SK-N-DZ (cell line): Measurements from ENCODE around the gene FSTL4.

Source experiments
- DNase-seq: peaks from one replicate; pipeline ENCODE4 v3.0.0-alpha.2; 2015; ENCODE audit warnings: low spot score

FSTL4 gene

DNA sequence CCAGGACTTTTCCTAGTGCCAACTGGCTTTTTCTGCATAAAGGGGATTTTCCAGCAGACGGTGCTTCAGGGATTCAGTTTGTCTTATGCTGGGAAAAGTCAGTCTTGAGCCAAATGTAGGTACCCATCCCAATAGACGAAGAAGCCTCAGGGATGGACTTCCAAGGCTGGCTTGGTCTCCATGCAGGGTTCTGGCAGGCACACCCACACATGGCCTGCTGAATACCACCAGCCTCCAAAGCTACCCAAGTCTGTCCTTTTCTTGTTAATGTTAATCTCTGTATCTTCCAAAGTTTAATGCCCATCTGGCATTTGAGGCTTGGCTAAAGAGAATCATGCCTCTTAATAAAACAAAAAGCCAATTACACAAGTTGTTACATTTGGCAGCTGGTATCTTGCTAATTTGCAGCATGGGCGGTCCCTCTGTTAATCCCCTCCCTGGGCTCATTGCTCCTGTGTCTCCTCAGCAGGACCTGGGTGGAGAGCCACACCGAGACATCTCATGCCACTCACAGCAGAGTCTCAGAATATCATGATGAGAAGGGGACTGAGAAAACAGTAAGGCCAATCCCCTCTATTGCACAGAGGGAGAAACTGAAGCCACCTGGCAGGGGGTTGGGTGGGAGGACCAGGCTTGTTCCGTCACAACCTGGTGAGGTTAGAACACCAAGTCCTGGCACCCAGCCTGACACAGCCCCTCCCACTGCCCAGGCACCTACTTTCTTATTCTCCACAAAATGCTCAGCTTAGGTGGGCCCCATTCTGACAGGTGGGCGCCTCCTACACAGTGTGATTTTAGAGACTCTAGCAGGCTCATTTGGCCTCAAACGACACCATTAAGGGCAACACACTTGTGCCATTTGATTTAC, 243.2 kb downstream of the FSTL4 start:
- DNase-seq: no peak

DNA sequence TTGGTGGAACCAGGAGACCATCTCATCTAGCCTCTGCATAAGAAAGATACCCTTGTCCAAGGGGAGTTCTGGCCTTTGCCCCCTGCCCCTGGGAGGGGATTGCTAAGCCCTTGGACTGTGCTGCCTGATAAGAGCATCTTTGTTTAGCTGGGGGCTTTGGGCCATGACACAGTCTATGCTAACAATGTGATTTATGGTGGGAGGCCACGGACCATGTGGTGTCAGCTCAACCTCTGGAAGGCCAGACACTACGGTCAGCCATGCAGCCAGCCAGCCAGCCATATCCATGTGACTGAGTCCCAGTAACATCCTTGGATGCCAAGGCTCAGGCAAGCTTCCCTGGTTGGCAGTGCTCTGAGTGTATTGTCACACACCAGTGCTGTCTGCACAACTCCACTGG, 244.4 kb downstream of the FSTL4 start:
- no peak for DNase-seq

DNA sequence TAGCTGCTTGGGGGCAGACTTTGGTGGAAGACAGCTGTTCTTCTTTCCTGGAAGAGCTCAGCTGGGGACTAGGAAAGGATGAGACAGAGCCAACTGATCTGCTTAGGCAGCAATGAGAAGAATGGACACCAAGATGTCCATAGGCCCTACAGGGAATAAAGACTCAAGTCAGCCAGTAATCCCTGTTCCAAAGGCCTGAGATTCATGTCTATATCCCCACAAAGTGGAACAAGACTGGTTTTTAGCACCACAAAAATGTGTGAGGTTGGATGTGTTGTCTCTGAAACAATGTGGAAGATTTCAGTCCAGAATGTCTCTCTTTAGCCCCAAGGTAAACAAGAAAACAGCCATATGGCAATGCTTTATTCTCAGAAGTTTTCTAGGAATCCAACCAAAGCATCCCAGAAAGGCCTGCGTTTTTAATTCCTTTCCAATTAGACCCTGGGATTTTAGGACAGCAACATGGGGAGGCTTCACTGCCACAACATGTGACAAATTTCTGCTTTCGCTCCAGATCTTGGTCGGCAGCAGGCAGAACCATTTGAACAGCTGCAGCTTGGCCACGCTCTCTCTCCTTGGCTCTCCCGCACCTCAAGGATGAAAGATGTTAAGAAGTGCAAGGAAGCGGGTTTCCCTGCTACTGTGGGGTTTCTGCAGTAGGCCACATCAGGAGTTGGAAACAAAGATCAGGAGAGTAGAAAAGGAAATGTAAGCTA, 245.1 kb downstream of the FSTL4 start:
- DNase-seq: no peak

- DNase-seq: no peak
Observed at GRCh38 chr5:133366438-133366837, 245.9 kb downstream of the FSTL4 start.

DNA sequence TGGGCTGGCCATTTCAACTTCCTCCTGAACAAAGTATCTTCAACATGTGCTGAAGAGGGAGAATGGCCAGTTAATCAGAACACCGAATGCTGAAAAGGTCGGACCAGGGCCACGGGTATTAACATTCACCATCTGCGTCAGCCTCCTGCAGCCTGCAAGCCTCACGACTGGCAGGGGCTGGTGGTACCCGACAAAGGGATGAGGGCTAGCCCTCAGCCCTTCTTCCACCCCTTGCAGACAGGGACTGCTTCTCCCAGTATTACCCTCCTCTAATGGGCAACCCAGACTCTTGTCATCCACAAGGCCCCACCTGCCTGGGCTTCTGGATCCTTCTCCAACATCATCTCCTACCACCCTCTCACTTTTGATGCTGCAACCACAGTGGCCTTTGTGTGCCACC, 246.6 kb downstream of the FSTL4 start:
- DNase-seq: no peak

- DNase-seq: peak; percentile 40
Observed at GRCh38 chr5:133364936-133365707, 247.2 kb downstream of the FSTL4 start.

DNA sequence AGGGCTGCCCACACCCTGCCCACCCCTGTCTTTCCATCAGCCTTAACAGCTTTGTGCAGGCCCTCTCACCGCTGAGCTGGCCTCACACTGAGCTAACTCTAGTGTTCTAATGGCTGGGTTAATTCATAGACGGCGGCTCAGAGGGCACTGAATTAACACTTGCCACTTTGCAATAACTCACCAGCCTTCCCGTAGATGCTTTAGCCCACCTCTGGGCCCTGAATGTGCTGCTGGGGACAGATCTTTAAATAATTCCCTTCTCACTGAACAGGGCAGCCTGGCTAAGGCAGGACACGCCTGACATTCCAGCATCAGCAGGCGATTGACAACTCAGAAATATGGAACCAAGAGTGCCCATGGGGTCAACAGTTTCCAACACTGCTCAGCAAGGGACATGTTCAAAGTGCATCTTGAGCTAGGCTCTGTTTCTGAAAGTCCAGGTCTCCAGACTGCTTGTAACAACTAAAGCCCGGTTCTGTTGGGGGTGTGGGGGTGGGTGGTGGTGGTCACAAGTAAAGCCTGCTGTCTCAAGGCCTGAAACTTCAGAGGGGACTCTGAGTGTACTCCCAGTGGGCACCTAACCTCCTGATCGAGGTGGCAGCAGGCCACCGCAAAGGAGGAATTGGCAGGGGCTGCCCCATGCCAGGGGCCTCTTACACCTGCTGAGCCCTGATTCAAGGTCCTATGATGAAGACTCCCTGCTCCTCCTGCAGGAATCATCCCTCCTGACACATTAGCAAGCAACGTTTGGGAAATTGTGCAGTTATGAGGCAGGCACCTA, 248.3 kb downstream of the FSTL4 start:
- no peak for DNase-seq

DNA sequence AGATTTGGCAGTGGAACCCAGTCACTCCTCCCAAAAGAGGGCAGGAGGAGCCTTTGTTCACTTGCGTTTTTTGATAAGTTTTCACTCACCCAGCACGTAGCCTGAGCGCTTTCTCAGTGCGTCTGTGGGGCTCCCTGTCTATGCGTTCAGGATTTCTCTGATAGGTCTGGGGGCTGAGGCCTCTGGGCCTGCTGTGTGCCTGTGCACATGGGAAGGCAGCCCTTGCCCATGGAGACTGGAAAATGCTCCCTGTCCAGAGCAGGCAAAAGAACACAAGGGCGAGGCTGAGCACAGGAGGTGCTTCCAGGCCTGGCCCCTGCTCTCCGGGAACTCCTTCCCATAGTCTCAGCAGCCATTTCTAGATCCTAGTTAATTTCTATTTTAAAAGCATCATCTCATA, 249.9 kb downstream of the FSTL4 start:
- no peak for DNase-seq

GRCh38 chr5:133361922-133362321, 250.4 kb downstream of the FSTL4 start:
- no peak for DNase-seq

DNA sequence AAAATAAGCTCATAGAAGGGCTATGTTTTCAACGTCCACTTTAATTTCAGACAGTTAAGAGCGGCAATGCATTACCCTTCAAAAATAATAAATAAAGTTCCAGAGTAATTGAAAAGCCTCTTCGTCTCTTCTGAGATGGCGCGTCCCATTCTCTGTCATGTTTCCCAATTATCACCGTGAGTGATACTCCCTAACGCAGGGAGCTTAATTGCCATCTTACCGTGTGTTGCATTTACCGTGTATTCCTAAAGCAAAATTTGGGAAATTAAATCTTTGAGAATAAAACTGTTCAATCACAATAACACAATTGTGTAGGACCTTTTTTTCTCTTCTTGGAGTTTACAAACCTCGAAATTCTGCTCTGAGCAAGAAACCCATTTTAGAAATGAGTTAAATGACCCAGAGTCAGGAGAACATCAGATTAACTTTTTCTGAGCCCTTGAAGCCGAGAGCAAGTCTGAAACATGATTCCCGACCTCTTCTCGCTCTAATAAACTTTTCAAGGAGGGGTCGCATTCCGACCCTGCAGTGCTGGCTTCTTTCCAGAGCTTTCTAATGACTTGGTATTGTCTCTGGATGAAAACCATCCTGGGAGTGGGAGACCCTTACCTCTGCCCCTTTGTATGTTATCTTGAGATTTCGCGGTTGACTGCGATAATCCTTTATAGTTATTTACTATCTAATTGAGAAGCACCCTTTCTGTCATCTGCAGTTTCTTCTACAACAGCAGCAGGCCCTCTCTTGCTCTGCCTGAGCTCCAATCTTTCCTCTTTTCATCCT, 251.5 kb downstream of the FSTL4 start:
- DNase-seq: no peak

GRCh38 chr5:133359861-133360260, 252.5 kb downstream of the FSTL4 start:
- no peak for DNase-seq

DNA sequence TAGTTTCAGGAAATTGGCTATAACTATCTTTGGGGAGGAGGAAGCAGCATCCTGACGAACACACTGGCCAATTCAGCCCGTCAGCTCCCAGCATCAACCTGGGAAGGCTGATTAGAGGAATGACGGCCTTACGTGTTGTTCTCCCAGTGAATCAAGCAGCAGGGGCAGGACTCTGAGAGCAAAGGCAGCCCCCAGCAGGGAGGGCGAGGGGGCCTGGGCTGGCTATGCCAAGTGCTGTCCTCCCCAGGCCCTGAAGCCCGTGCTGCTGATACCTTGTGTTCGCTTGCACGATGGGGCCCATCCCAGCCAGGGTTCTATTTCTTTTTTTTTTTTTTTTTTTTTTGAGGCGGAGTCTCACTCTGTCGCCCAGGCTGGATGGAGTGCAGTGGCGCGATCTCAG, 254.1 kb downstream of the FSTL4 start:
- no peak for DNase-seq

DNA sequence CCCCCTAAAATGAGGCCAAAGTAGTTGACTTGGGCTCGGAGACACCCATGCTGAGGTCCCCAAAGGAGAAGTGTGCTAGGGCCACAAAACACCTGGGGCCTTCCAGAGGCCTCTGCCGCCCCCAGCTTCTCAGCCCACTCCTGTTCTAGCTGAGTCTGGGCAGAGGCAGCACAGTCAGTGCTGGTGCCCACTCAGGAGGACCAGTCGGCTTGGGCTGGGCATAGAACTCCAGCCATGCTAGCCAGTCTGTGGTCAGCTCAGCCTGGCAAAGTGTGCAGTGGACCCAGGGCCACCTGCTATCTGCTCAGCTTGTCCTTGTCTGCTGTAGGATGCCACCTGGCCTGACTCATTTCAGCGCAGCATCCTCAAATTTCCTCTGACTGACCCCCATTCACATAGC, 254.6 kb downstream of the FSTL4 start:
- DNase-seq: no peak

DNA sequence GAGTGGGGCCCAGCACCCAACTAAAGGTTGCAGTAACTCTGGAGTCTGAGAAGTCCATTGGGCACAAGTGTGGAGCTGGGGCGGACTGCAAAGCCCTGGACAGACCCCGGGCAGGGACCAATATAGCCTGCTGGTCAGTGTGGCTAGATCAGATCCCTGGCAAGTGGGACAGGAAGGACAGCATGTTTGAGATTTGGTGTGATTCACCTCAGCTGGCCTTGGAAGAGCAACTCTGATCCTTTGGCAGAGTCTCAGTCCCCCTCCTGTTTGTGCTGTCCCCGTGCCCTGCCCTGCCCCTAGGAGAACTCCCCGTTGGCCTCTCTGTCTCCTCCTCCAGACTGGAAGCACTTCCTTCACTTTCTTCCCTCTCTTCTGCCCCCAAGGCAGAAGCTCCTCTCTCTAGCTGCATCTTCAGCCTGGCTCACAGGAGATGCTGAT, 255.3 kb downstream of the FSTL4 start:
- no peak for DNase-seq

DNA sequence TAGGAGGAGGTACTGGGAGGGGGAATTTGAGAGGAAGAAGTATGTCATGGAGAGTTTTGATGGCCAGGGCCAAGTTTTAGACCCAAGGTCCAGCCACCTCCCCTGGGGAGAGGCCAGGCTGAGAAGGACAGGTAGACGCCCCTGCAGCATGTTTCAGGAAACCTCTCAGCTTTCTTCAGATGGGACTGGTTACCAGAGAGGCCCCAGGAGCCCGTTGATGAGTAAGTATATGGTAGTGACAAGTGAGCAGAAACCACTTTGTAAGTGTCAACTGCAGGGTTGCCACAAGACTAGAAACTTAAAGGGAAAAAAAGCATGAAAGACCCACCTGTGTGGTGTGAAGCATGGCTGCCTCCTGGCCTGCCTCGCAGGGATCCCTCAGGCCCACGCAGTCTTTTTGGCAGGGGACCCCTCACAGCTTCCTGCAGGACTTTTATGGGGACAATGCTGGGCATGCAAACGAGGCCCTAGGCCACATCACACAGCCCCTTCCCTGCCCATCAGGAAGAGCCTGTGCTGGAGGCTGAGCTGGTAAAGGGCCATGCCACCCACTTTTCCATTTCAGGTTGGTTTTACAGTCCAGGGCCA, 255.9 kb downstream of the FSTL4 start:
- DNase-seq: no peak

DNA sequence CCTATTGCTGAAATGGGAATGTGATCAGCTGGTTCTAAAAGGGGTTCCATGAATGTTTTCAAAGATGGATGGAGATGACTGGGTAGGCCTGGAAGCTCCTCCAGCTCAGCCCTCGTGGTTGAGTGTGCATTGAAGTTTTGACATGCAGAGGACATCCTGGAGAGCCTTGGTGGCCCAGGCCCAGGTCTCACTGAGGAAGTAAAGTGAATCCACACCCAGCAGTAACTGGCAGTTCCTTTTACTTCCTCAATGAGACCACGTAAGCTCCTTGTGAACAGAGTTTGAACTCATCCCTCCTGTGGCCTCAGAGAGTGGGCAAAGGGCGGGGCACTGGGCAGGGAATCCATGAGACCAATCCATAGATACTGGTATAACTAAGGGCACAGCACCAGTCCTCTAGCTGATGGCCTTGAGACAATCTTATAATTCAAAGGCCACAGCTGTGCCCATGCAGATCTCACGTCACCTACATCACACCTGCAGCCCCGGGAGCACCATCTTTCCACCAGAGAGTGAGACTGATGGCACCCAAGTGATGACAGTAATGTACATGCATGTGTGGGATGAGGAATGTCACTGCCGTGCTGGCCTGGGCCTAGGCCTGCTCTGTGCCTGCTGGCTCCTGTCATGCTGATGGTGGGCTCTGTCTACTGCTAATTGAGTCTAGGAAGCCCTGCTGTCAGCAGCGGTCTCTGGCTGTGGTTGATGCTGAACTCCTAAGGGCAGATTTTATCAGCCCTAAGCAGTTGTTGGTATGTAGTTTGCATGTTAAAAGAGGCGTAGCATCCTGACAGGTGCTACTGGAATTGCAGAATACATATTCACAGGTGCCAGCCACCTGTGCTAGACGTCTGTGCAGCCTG, 257.8 kb downstream of the FSTL4 start:
- peak; percentile 83 for DNase-seq

DNA sequence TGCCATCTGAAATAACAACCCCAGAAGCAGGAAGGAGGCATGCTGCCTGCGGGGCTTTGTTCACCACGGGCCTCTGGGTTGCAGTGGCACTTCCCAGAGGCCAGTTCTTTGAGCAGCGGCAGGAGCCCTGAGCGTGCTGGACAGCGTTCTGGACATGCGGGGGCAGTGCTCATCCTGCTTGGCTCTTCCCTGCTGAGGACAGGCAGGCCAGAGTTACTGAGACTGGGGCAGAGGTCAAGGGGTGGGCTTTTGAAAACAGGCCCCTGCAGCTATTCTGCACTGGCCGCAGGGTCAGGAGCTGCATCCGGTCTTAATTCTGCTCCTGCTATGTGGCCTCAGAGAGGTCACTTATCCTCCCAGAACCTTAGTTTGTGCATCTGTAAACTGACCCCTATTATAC, 258.6 kb downstream of the FSTL4 start:
- DNase-seq: no peak

- no peak for DNase-seq
Observed at GRCh38 chr5:133348406-133348805, 263.9 kb downstream of the FSTL4 start.

GRCh38 chr5:133347039-133347438, 265.3 kb downstream of the FSTL4 start:
- DNase-seq: no peak
